Heart left ventricle (tissue), 13 donors: ENCODE data around the gene ATXN1.

Experiments used
- CTCF ChIP-seq, 12 donors: fragments of 200-600 bp; sonication (generic) in 4 of 12; IDR thresholded peaks; one replicate each; pipeline versions ENCODE4 v1.5.0 to v1.8.0; 2018 to 2022; ENCODE audit warnings: antibody characterized with exemption in 12 of 12, mild to moderate bottlenecking in 5 of 12
- POLR2A ChIP-seq, 2 donors: fragments of 450-650 bp; IDR thresholded peaks; one replicate each; pipeline ENCODE4 v1.6.1; 2017; ENCODE audit warnings: antibody characterized with exemption in 2 of 2, mild to moderate bottlenecking in 2 of 2, moderate library complexity in 2 of 2
- donor health status: ischemic (EF 13 %, LVEDD 7.1; RV severe dilation, severe dysfunction).
- donor health status: DM: no; HTN: yes; CAD: no.
- donor health status: DM: no; HTN: no; CAD: no.
- donor health status: ischemic (EF 25% LVEDD 6.9; RV normal size, moderate dysfunction).
- donor health status: ischemic (EF 25% LVEDD 5.7; RV mildly dilated, moderate dysfunction).
- donor health status: ischemic (EF 35%, LVEDD 5.7; RV mildly dilated, moderate dysfunction).
- donor health status: nonischemic (EF 11% LVEDD 7.7; RV severe dilation, severe dysfunction).
- donor health status: DM: yes; HTN: yes; CAD: no.
- donor health status: PGD.
- donor health status: ischemic (EF 29% LVEDD 5.4; RV normal size, mild dysfunction).
- donor health status: nonischemic (EF 23%, LVEDD 6.1; RV moderate dilation, normal function).

GRCh38 chr6:16306334-16306733 is 454.9 kb downstream of the ATXN1 start:
- TF ChIP-seq CTCF (IDR thresholded peaks at IDR 0.05) (no peak), POLR2A (IDR thresholded peaks at IDR 0.05) (no peak)
